ENCODE results near the gene PPP2R2C. TPM values are rescaled to one million over a fixed set of nuclear protein-coding genes. Genes with fewer than 3 reads are reported as not detected.

Gene PPP2R2C
- total RNA-seq, 3 donors from 2014 or later = 0.31 to 2.9 (median 0.41) TPM

- H3K4me1 ChIP-seq (ENCODE audit: low read depth) = no peaks in the 10 kb centered on the region
- no peak for TF ChIP-seq CTCF (IDR thresholded peaks at IDR 0.05)
- H3K9me3 ChIP-seq = no peaks in the 10 kb centered on the region
- DNase-seq = no peak
- H3K36me3 ChIP-seq (ENCODE audit: low read depth) = no peaks in the 10 kb centered on the region
- intact Hi-C loops (cut with DNase I, micrococcal nuclease) = no loop called here
- ATAC-seq = no peak
- H3K4me3 ChIP-seq = no peak overlapping the region
These were observed 63.0 kb downstream of the PPP2R2C start for GRCh38 chr4:6409381-6409780.

DNA sequence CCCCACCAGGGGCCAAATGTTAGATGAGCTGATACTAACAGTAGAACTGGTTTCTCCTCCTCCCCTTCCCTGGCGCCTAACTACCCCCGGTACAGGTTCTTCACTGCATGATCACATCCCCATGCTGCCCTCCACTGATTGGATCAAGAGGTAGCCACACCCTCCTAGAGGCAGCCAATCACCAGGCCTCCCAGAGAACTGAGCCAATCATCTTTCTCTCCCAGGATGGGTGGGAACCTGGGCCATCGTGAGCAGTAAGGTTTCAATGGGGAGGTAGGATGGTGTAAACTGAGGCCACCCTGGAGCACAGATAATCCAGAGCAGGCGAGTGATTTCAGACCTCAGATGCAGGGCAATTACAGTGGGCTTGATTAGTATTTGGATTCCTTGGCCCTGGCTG lies 64.2 kb downstream of the PPP2R2C start:
- Histone ChIP-seq H3K36me3 (ENCODE audit: low read depth) (no peaks in the 10 kb centered on the region), H3K4me3 (no peak overlapping the region), H3K9me3 (no peaks in the 10 kb centered on the region), H3K4me1 (ENCODE audit: low read depth) (no peaks in the 10 kb centered on the region)
- DNase-seq (peak in 1 of 3 donors; percentile 7), ATAC-seq (no peak)
- intact Hi-C loops (cut with DNase I, micrococcal nuclease) = no loop called here
- TF ChIP-seq CTCF (IDR thresholded peaks at IDR 0.05) = no peak

GRCh38 chr4:6405397-6405706 lies 67.1 kb downstream of the PPP2R2C start:
- no peak overlapping the region for H3K4me3 ChIP-seq
- H3K4me1 ChIP-seq (ENCODE audit: low read depth) = no peaks in the 10 kb centered on the region
- DNase-seq (no peak), ATAC-seq (no peak)
- no peaks in the 10 kb centered on the region for H3K36me3 ChIP-seq (ENCODE audit: low read depth)
- no peak for TF ChIP-seq CTCF (IDR thresholded peaks at IDR 0.05)
- intact Hi-C loops (cut with DNase I, micrococcal nuclease) = no loop called here
- H3K9me3 ChIP-seq = no peaks in the 10 kb centered on the region

- H3K4me1 ChIP-seq (ENCODE audit: low read depth) = no peaks in the 10 kb centered on the region
- H3K4me3 ChIP-seq = no peak overlapping the region
- DNase-seq (peak in 1 of 3 donors; percentile 4), ATAC-seq (no peak)
- TF ChIP-seq CTCF (IDR thresholded peaks at IDR 0.05) = no peak
- intact Hi-C loops (cut with DNase I, micrococcal nuclease) = no loop called here
- no peaks in the 10 kb centered on the region for H3K9me3 ChIP-seq
- no peaks in the 10 kb centered on the region for H3K36me3 ChIP-seq (ENCODE audit: low read depth)
These were observed 67.6 kb downstream of the PPP2R2C start for GRCh38 chr4:6404611-6405396.

GRCh38 chr4:6403400-6403685 lies 69.1 kb downstream of the PPP2R2C start:
- ATAC-seq (no peak), DNase-seq (peak in 1 of 3 donors; percentile 4)
- Histone ChIP-seq H3K4me3 (no peak overlapping the region), H3K4me1 (ENCODE audit: low read depth) (no peaks in the 10 kb centered on the region), H3K9me3 (no peaks in the 10 kb centered on the region), H3K36me3 (ENCODE audit: low read depth) (no peaks in the 10 kb centered on the region)
- intact Hi-C loops (cut with DNase I, micrococcal nuclease) = no loop called here
- TF ChIP-seq CTCF (IDR thresholded peaks at IDR 0.05) = no peak
